Neutrophil (primary cell): ENCODE results near the gene DNAJC7.

Source experiments
- H3K27ac ChIP-seq: fragments of 200-600 bp; sonication (generic); 2 replicates; pipeline ENCODE4 v1.5.1; 2016; ENCODE audit warnings: mild to moderate bottlenecking, moderate library complexity
- H3K27me3 ChIP-seq: fragments of 200-600 bp; sonication (generic); 2 replicates; pipeline ENCODE4 v1.6.0; 2016; ENCODE audit warnings: mild to moderate bottlenecking
- H3K36me3 ChIP-seq: fragments of 200-600 bp; sonication (generic); 2 replicates; pipeline ENCODE4 v1.5.1; 2017
- H3K4me1 ChIP-seq, 2 experiments: fragments of 200-600 bp in 1 of 2; sonication (generic) in 1 of 2; 1 replicate in 1 of 2; 2 replicates in 1 of 2; pipeline versions ENCODE4 v1.5.1 to v1.6.1; 2013 to 2016; ENCODE audit warnings: low read depth in 1 of 2, low read length in 1 of 2, mild to moderate bottlenecking in 1 of 2, moderate library complexity in 1 of 2; ENCODE audit not compliant: control insufficient read depth in 1 of 2, insufficient read depth in 1 of 2
- H3K4me3 ChIP-seq, 2 experiments: fragments of 200-600 bp in 1 of 2; sonication (generic) in 1 of 2; 1 replicate in 1 of 2; 2 replicates in 1 of 2; pipeline ENCODE4 v1.5.1; 2013 to 2016; ENCODE audit warnings: low read depth in 1 of 2, low read length in 1 of 2, mild to moderate bottlenecking in 1 of 2, moderate library complexity in 1 of 2
- H3K9me3 ChIP-seq: fragments of 200-600 bp; sonication (generic); 2 replicates; pipeline ENCODE4 v1.5.1; 2016
- CTCF ChIP-seq: fragments of 200-600 bp; sonication (generic); IDR thresholded peaks from 2 replicates; pipeline ENCODE4 v1.5.1; 2016; ENCODE audit warnings: antibody characterized with exemption

The DNAJC7 gene

GRCh38 chr17:42059815-42060214 is 42.6 kb upstream of the DNAJC7 start:
- Histone ChIP-seq H3K4me1 (no peaks in the 10 kb centered on the region), H3K27me3 (peaks cover 20% of the 10 kb centered on the region), H3K9me3 (no peaks in the 10 kb centered on the region), H3K4me3 (no peak overlapping the region), H3K27ac (no peak overlapping the region), H3K36me3 (no peaks in the 10 kb centered on the region)
- TF ChIP-seq CTCF = no peak

- Histone ChIP-seq H3K9me3 (no peaks in the 10 kb centered on the region), H3K36me3 (no peaks in the 10 kb centered on the region), H3K27ac (no peak overlapping the region), H3K4me1 (no peaks in the 10 kb centered on the region), H3K4me3 (no peak overlapping the region), H3K27me3 (peaks cover 23% of the 10 kb centered on the region)
- TF ChIP-seq CTCF = no peak
Observed at GRCh38 chr17:42058063-42058462, 40.8 kb upstream of the DNAJC7 start.

- TF ChIP-seq CTCF = no peak
- H3K4me3 ChIP-seq = no peak overlapping the region
- H3K27ac ChIP-seq = no peak overlapping the region
- no peaks in the 10 kb centered on the region for H3K36me3 ChIP-seq
- no peaks in the 10 kb centered on the region for H3K4me1 ChIP-seq
- peaks cover 37% of the 10 kb centered on the region for H3K27me3 ChIP-seq
- H3K9me3 ChIP-seq = no peaks in the 10 kb centered on the region
Observed at GRCh38 chr17:42056635-42057034, 39.4 kb upstream of the DNAJC7 start.

DNA sequence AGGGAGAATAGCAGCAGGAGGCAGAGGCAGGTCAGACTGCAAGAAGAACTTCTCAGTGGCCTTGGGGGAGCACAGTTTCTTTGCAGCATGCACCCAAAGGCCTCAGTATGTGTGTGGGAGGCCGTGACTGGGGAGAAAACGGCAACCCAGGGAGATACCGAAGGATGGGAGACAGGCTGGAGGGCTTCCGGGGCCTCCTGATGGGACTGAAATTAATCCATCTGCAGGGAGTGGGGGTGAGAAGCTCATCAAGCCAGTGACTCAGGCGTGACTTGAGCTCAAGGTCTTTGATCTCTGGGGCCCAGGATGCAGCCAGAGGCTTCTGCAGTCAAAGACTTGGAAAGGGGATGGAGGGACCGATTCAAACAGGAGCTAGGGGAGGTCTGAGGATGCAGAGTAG is 38.3 kb upstream of the DNAJC7 start:
- peaks cover 48% of the 10 kb centered on the region for H3K27me3 ChIP-seq

GRCh38 chr17:42055027-42055426 is 37.8 kb upstream of the DNAJC7 start:
- H3K4me1 ChIP-seq = peaks cover 7 to 9% of the 10 kb centered on the region in 2 experiments
- H3K4me3 ChIP-seq = no peak overlapping the region
- H3K36me3 ChIP-seq = no peaks in the 10 kb centered on the region
- H3K27ac ChIP-seq = no peak overlapping the region
- no peaks in the 10 kb centered on the region for H3K9me3 ChIP-seq
- peaks cover 53% of the 10 kb centered on the region for H3K27me3 ChIP-seq
- TF ChIP-seq CTCF = no peak

More for the DNA sequence above, 38.3 kb upstream of the DNAJC7 start:
- no peak overlapping the region for H3K4me3 ChIP-seq
- no peak overlapping the region for H3K27ac ChIP-seq
- peaks cover 4 to 5% of the 10 kb centered on the region in 2 experiments for H3K4me1 ChIP-seq
- TF ChIP-seq CTCF = no peak
- H3K9me3 ChIP-seq = no peaks in the 10 kb centered on the region
- no peaks in the 10 kb centered on the region for H3K36me3 ChIP-seq
